GM20431 (cell line): Measurements from ENCODE around the gene SNX25.
"Not testable (repeated sequence)": the region's sequence is repeated elsewhere in the genome, so short reads cannot be mapped to it uniquely, and the experiment has no call there.

ENCODE experiments used
- in situ Hi-C: fragments of 300-500 bp; cut with MseI, MboI; formaldehyde crosslinking; loops from one replicate; pipeline ENCODE4 v1.15.0; 2020; ENCODE audit warnings: low sequenced_read_pairs; ENCODE audit not compliant: unreplicated experiment

SNX25 gene

GRCh38 chr4:185227713-185228278 is 18.4 kb downstream of the SNX25 start:
- in situ Hi-C loops: no loop called here

- in situ Hi-C loops: no loop called here
These were observed 19.8 kb downstream of the SNX25 start for GRCh38 chr4:185229021-185229818.

- in situ Hi-C loops: no loop called here
These were observed 23.0 kb downstream of the SNX25 start for GRCh38 chr4:185232370-185232769.

DNA sequence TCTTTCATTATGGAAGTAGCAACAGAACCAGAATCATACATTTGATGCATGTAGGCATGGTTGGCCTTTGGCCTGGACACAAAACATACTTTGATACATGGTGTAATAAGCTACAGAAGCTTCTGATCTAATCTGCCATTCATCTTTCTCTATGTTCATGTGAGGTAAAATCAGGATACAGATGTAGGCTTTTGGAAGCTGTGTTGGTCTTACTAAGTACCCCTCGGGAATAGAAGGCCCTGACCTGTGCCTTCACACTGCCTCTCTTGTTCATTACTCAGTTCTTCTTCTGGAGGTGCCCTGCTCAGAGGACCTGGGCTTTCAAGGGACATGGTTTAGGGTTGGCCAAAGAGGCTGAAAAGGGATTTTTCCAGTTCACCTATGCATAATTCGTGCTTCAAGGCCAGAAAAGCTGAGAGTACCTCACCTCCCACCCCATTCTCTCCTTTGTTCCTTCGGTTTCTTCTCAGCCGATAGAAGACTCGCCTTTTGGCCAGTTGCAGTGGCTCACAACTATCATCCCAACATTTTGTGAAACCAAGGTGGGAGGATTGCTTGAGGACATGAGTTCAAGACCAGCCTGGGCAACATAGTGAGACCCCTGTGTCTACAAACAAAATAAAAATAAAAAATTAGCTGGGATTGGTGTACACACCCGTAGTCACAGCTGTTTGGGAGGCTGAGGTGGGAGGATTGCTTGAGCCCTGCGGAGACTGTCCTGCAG is 25.9 kb downstream of the SNX25 start:
- in situ Hi-C loops: no loop called here

GRCh38 chr4:185235843-185236503 is 26.6 kb downstream of the SNX25 start:
- in situ Hi-C loops: no loop called here

GRCh38 chr4:185237175-185237574 is 27.8 kb downstream of the SNX25 start:
- in situ Hi-C loops: no loop called here

DNA sequence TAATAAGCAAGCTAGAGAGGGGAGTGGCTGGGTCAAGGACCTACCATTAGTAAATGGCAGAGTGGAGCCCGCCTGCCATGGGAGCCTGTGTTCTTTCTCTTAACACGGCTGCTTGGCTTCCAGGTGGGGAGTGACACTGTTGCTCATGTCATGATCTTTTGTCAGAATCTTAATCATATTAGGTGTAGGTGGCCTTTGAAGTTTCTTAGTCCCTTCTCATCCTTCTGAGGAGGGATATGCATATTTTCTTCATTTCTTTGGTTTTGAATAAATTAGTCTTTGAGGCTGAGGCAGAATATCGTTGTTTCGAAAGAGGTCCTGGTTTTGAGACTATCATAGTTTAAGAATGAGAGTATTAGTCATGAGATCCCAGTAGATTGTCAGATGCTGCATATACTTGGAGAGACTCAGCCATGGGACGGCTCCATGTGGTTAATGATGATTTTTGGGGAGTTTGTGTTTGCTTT is 28.9 kb downstream of the SNX25 start:
- in situ Hi-C loops: no loop called here

- in situ Hi-C loops: no loop called here
These were observed 29.4 kb downstream of the SNX25 start for GRCh38 chr4:185238750-185239149.

GRCh38 chr4:185240486-185240885 is 31.1 kb downstream of the SNX25 start:
- in situ Hi-C loops: not testable (repeated sequence)

GRCh38 chr4:185242749-185243533 is 33.5 kb downstream of the SNX25 start:
- in situ Hi-C loops: no loop called here

- in situ Hi-C loops: no loop called here
These were observed 34.5 kb downstream of the SNX25 start for GRCh38 chr4:185243879-185244278.

GRCh38 chr4:185244763-185245162 is 35.4 kb downstream of the SNX25 start:
- in situ Hi-C loops: no loop called here

GRCh38 chr4:185246453-185246852 is 37.1 kb downstream of the SNX25 start:
- in situ Hi-C loops: no loop called here

DNA sequence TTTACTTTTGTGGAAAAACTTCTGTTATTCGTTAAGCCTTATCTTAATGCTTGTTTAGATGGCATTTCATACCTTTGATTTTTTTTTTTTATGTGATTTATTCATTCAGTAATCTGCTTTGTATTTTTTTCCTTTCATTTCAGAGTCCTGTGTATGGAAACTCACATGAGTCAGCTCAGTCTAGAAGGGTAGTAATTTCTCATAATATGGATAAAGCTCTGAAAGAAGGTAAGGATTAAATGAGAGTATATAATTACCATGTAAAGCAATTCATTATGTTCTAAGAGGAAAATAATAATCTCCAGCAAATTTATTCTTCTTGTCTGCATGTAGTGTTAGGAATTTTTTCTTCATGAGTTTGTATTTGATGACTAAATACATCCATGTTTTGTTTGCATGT is 37.8 kb downstream of the SNX25 start:
- in situ Hi-C loops: no loop called here

GRCh38 chr4:185248393-185249039 is 39.1 kb downstream of the SNX25 start:
- in situ Hi-C loops: no loop called here

DNA sequence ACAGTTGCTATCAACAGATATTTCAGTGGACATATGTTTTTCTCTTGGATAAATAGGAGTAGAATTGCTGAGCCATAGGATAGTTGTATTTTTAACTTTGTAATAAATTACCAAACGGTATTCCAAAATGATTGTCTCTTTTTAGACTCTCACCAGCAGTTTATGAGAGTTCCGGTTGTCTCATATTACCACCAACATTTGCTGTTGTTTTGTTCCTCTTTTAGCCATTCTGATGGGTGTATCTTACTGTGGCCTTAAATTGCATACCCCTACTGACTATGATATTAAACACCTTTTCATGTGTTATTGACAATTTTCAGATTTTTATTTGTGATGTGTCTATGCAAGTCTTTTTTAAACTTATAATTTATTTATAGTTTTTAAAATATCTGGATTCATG is 39.7 kb downstream of the SNX25 start:
- in situ Hi-C loops: no loop called here

- in situ Hi-C loops: no loop called here
These were observed 45.0 kb downstream of the SNX25 start for GRCh38 chr4:185254434-185254833.

GRCh38 chr4:185255868-185256267 is 46.5 kb downstream of the SNX25 start:
- in situ Hi-C loops: no loop called here

DNA sequence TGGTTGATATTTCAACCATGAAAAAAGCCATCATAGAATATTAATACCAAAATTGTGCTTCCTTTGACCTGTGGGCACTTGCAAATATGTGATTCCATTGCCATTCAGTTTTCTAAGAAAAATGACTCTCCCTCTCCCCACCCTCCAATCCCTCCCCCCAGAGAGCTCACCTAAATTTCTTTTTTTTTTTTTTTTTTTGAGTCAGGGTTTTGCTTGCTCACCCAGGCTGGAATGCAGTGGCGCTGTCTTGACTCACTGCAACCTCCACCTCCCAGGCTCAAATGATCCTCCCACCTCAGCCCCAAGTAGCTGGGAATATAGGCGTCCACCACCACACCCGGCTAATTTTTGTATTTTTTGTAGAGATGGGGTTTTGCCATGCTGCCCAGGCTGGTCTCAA is 47.0 kb downstream of the SNX25 start:
- in situ Hi-C loops: no loop called here
